UCSD-AML1 (cell line): Measurements from ENCODE around the gene BCL2.
"Not testable (repeated sequence)": the region's sequence is repeated elsewhere in the genome, so short reads cannot be mapped to it uniquely, and the experiment has no call there.

Experiments used
- DNase-seq: peaks from one replicate; lab custom pipeline; 2025; ENCODE audit not compliant: unreplicated experiment; lab: John Stamatoyannopoulos, UW

The BCL2 gene

DNA sequence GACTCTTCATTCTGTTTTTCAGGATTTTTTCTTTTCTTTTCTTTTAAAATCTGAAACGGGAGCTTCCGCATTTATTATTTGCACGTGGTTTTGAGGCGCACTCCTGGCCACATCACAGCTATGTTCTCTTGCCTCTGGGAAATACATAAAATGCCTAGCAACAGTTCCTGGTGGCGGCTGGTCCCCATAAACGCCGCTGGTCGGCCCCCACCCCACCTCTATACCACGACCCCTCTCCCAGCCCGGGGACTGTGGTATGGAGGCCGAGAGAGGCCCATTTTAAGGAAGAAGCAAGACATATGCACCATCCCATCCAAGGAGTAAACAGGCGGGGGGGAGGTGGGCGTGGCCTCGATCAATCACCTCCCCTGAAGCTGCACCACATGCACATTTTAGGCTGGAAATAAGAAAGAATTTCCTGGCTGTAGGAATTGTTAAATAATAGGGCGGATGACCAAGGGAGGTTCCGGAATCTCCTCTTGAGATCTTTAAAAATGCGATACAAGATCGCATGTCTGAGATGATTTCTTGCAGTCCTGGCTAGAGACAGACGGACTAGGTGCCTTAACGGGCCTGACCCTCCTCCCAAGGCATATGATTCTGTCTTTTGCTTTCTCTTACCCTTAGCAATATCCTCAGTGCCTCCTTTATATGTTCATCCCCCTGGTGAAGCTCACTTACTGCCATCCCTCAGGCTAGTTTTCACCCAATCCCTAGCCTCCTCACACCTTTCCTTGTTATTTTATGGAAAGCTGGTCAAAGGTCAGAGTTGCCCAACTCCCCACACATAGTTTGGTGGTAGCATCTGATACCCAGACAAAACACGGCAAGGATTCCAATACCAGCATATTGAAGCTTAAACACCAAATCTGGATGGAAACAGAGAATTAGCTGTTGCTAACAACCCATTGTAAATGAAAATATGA, 82.4 kb downstream of the BCL2 start:
- DNase-seq = peak; percentile 35

DNA sequence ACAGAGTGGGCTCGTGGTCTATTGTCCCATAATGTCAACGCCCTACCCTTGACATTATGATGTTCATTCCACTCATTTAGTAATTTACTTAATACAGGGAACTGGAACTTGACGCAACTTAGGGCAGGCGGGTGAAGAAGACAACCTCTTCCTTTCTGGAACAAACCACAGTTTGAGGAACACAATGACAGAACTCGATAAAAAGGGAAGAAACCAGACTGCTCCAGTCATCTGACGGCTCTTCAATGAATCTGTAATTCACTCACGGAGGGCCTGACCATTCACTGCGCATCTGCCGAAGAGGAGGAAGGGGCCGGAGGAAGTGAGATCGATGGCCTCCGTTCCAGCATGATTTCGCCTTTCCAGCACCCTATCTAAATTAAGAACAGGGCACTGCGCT, 83.2 kb downstream of the BCL2 start:
- peak; percentile 47 for DNase-seq

GRCh38 chr18:63235920-63236319, 83.6 kb downstream of the BCL2 start:
- DNase-seq = not testable (repeated sequence)

GRCh38 chr18:63234841-63235240, 84.7 kb downstream of the BCL2 start:
- no peak for DNase-seq

DNA sequence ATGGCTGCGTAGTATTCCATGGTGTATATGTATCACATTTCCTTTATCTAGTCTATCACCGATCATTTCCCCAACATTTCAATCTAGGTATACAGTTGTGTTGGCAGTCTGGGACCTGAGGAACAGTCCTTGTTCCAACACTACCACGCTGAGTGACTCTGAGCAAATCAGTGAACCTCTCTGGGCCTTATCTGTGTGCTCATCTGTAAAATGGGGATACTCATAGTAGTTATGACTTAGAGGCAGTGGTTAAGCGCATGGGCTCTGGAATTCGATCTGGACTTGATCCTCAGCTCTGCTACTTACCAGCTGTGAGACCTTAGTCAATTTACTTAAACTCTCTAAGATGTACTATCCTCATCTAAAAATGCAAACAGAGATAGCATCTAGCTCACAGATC, 85.1 kb downstream of the BCL2 start:
- DNase-seq = no peak

DNA sequence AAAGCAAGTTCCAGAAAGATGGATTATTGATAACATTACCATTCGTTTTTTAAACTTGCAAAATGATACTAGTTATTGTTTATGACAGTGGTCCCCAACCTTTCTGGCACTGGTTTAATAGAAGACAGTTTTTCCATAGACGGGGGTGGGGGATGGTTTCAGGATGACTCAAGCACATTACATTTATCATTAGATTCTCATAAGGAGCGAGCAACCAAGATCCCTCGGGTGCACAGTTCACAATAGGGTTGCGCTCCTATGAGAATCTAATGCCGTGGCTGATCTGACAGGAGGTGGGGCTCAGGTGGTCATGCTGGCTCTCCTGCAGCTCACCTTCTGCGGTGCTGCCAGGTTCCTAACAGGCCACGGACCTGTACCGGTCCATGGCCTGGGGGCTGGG, 86.2 kb downstream of the BCL2 start:
- DNase-seq = no peak

GRCh38 chr18:63232826-63233225, 86.7 kb downstream of the BCL2 start:
- no peak for DNase-seq

GRCh38 chr18:63229971-63230370, 89.6 kb downstream of the BCL2 start:
- no peak for DNase-seq

- DNase-seq = no peak
Observed at GRCh38 chr18:63225434-63225833, 94.1 kb downstream of the BCL2 start.

GRCh38 chr18:63224630-63225029, 94.9 kb downstream of the BCL2 start:
- no peak for DNase-seq

DNA sequence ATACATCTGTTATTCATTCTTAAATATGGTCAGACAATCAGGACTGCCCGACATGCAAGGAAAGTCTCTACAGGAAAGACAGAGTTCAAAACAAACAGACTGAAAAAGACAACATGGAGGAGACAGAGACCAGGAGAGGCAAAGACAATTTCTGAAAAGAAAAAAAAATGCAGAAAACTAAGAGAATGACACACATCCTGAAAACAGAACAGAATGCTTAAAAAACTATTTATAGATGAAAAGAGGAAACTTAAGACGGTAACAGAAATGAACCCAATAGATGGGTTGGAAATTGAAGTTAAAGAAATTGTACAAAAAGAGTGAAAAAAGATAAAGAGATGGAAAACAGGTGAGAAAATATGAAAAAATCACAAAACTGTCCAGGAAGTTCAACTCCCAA, 95.7 kb downstream of the BCL2 start:
- no peak for DNase-seq

- no peak for DNase-seq
Observed at GRCh38 chr18:63220903-63221302, 98.7 kb downstream of the BCL2 start.

- no peak for DNase-seq
Observed at GRCh38 chr18:63218472-63218871, 101.1 kb downstream of the BCL2 start.

GRCh38 chr18:63216516-63217311, 102.9 kb downstream of the BCL2 start:
- DNase-seq = no peak

DNA sequence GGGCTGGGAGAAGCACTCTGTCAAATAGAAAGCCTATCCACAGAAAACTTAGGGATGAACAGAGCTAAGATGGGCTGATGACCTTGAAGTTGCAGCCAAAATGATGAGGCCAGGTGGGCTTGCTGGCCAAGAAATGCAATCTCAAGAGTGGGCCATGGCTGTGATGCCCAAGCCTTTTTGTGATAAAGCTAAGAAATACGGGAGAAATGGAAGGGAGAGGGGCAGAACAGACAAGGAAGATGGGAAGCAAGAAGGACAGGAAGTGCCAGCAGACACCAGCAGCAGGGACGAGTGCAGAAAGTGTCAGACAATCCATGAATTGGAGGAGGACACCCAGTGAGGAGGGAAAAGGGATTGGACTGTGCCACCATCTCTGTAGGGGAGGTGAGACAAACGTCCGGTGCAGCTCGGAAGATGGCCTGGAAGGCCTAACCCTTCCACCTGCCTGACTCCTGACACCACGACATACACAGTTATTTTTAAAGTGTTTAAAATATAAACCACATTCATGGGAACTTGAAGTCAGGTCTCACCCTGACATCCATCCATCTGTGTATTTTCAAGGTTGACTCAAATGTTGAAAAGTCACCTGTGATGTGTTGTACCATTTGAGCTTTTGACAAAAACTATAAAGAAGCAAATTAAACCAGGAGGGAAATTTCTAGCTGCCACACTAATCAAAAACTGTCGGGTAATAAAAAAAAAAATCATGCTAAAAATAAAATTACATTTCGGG, 105.5 kb downstream of the BCL2 start:
- no peak for DNase-seq

GRCh38 chr18:63213331-63213900, 106.2 kb downstream of the BCL2 start:
- DNase-seq = no peak

- no peak for DNase-seq
Observed at GRCh38 chr18:63210521-63210920, 109.0 kb downstream of the BCL2 start.

GRCh38 chr18:63208676-63209075, 110.9 kb downstream of the BCL2 start:
- peak; percentile 18 for DNase-seq

GRCh38 chr18:63207835-63208234, 111.7 kb downstream of the BCL2 start:
- DNase-seq = no peak

DNA sequence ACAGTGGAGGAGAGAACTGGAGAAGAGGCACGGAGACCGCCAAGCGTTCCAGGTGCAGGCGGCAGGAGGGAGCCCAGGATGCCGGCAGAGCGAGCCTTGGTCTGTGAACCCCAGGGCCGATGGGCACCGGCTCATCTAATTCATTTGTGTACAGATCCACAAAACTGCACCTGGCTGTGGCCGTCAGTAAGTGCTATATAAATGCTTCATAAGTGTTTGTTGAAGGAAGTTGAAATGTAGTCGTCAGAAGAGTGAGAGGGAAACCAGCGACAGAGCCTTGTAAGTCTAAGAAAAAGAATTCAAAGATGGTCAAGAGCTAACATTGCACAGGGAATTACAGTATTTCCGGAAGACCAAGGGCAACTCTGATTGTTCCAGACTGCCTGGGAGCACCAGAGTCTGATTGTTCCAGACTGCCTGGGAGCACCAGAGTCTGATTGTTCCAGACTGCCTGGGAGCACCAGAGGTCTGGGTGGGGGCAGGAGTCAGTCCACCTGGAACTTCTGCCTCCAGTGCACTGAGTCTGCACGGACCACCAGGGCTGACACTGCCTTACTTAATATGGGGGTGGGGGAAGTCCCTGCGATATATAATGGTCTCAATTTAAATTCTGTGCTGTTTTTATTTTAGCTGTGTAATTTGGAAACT, 112.3 kb downstream of the BCL2 start:
- no peak for DNase-seq
